ENCODE measurements around the gene TRDN. TPM values are rescaled to one million over a fixed set of nuclear protein-coding genes. Genes with fewer than 3 reads are reported as not detected.

Gene TRDN
- total and polyA plus RNA-seq, 3 donors from 2014 or later = 2.8 to 3.7 (median 3.2) TPM

GRCh38 chr6:123524781-123525180, 112.0 kb downstream of the TRDN start:
- no peak for TF ChIP-seq POLR2A (IDR thresholded peaks at IDR 0.05)
- TF ChIP-seq, protein P1, sequence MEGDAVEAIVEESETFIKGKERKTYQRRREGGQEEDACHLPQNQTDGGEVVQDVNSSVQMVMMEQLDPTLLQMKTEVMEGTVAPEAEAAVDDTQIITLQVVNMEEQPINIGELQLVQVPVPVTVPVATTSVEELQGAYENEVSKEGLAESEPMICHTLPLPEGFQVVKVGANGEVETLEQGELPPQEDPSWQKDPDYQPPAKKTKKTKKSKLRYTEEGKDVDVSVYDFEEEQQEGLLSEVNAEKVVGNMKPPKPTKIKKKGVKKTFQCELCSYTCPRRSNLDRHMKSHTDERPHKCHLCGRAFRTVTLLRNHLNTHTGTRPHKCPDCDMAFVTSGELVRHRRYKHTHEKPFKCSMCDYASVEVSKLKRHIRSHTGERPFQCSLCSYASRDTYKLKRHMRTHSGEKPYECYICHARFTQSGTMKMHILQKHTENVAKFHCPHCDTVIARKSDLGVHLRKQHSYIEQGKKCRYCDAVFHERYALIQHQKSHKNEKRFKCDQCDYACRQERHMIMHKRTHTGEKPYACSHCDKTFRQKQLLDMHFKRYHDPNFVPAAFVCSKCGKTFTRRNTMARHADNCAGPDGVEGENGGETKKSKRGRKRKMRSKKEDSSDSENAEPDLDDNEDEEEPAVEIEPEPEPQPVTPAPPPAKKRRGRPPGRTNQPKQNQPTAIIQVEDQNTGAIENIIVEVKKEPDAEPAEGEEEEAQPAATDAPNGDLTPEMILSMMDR (IDR thresholded peaks at IDR 0.05) = no peak
- Histone ChIP-seq H3K4me3 (no peak overlapping the region), H3K36me3 (ENCODE audit: low read depth, missing control alignments) (no peaks in the 10 kb centered on the region), H3K27me3 (no peaks in the 10 kb centered on the region), H3K27ac (no peak overlapping the region), H3K4me1 (no peaks in the 10 kb centered on the region), H3K9me3 (no peaks in the 10 kb centered on the region)
- WGBS, 2 donors = 91 to 93% methylated on average over 1 of the region's 1 CpG
- DNase-seq = no peak
- intact Hi-C loops (cut with DNase I; ENCODE audit: low total_unique reads) = no loop called here

DNA sequence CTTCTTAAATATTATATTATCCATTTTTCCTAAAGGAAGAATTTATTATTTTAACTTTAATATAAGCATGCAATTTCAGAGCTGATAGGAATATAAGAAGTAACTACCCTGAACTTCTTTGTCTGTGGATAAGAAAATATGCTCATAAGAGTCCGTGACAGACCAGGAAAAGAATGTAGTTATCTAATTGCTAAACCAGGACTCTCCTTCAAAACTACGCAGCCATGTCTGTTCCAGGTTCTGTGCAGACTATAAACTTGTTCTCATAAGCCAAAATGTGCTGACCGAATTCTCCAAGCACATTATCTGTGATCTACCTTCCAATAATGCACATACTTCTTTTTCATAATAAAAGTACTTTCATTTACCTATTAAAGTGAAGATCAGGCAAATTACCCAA, 116.5 kb downstream of the TRDN start:
- no peak overlapping the region for H3K4me3 ChIP-seq
- no peaks in the 10 kb centered on the region for H3K9me3 ChIP-seq
- TF ChIP-seq, protein P1 (IDR thresholded peaks at IDR 0.05) = no peak
- TF ChIP-seq POLR2A (IDR thresholded peaks at IDR 0.05) = no peak
- DNase-seq = no peak
- H3K36me3 ChIP-seq (ENCODE audit: low read depth, missing control alignments) = no peaks in the 10 kb centered on the region
- peaks cover 8% of the 10 kb centered on the region for H3K4me1 ChIP-seq
- intact Hi-C loops (cut with DNase I; ENCODE audit: low total_unique reads) = no loop called here
- H3K27me3 ChIP-seq = no peaks in the 10 kb centered on the region
- no peak overlapping the region for H3K27ac ChIP-seq
- 64% methylated on average over 3 of the region's 3 CpGs for WGBS, 2 donors

DNA sequence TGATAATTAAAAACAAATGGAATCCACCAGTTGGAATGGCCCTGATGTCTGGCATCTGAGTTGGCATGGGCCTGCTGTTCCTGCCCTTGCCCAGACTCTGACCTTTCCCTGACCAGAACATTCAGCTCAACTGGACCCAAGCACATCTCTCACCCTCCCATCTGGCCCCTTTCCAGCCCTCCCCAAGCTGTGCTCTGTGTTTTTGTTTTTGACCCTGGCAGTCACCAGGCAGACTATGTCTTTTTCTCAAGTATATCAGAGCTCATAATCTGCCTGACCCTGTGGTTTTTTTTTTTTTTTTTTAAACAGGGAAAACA, 117.6 kb downstream of the TRDN start:
- Histone ChIP-seq H3K4me3 (no peak overlapping the region), H3K4me1 (peaks cover 8% of the 10 kb centered on the region), H3K36me3 (ENCODE audit: low read depth, missing control alignments) (no peaks in the 10 kb centered on the region), H3K27ac (peak overlapping the region; percentile 4 to 18), H3K27me3 (no peaks in the 10 kb centered on the region), H3K9me3 (no peaks in the 10 kb centered on the region)
- TF ChIP-seq, protein P1 (IDR thresholded peaks at IDR 0.05) = no peak
- TF ChIP-seq POLR2A (IDR thresholded peaks at IDR 0.05) = no peak
- DNase-seq = peak; percentile 89
- intact Hi-C loops (cut with DNase I; ENCODE audit: low total_unique reads) = no loop called here

DNA sequence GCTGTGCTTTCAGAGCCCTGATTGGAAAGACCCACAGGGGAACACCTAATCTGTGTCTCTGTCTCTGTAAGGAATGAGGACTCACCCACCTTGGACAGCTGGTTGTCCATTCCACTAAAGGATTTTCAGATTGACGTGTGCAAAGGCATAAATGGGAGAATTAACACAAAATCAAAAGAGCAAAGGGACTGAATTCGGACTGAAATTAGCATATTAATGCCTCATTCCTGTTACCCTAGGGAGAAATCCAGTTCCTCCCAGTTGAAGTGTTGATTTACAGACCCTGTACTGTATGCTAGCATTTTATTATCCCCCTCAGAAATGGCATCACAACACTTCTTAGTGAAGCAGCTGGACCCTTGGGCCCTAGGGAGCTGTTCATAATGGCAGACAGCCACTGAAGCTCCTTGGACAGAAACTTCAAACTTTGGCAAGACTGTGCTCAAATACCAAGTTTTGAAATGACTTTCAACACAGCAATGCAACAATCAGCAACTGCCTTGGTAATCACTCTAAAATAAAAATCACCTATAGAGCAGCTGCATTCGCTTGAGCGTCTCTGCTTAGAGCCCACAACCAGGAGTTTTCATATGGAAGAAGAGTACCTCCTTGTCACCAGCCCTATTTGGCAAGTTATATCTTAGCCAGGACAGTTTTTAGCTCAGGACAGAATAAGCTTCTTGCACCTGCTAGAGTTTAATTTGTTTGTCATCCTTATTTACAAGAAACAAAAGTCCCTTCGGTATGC, 118.1 kb downstream of the TRDN start:
- no peaks in the 10 kb centered on the region for H3K27me3 ChIP-seq
- no peak for DNase-seq
- TF ChIP-seq, protein P1 (IDR thresholded peaks at IDR 0.05) = no peak
- TF ChIP-seq POLR2A (IDR thresholded peaks at IDR 0.05) = no peak
- peaks cover 8% of the 10 kb centered on the region for H3K4me1 ChIP-seq
- H3K4me3 ChIP-seq = no peak overlapping the region
- H3K9me3 ChIP-seq = no peaks in the 10 kb centered on the region
- peak overlapping the region; percentile 18 to 44 for H3K27ac ChIP-seq
- 61 to 62% methylated on average over 5 of the region's 5 CpGs for WGBS, 2 donors
- no peaks in the 10 kb centered on the region for H3K36me3 ChIP-seq (ENCODE audit: low read depth, missing control alignments)
- intact Hi-C loops (cut with DNase I; ENCODE audit: low total_unique reads) = no loop called here

GRCh38 chr6:123515715-123516114, 121.0 kb downstream of the TRDN start:
- 87 to 90% methylated on average over 2 of the region's 2 CpGs for WGBS, 2 donors
- H3K27ac ChIP-seq = no peak overlapping the region
- no peak for TF ChIP-seq POLR2A (IDR thresholded peaks at IDR 0.05)
- TF ChIP-seq, protein P1 (IDR thresholded peaks at IDR 0.05) = no peak
- DNase-seq = no peak
- H3K36me3 ChIP-seq (ENCODE audit: low read depth, missing control alignments) = no peaks in the 10 kb centered on the region
- intact Hi-C loops (cut with DNase I; ENCODE audit: low total_unique reads) = no loop called here
- no peaks in the 10 kb centered on the region for H3K27me3 ChIP-seq
- H3K4me3 ChIP-seq = no peak overlapping the region
- H3K4me1 ChIP-seq = peaks cover 8% of the 10 kb centered on the region
- H3K9me3 ChIP-seq = no peaks in the 10 kb centered on the region

Measured in testis (tissue), 3 donors.